Gastroesophageal sphincter (tissue), 4 donors: ENCODE results near the gene RFC1. TPM values are rescaled to one million over a fixed set of nuclear protein-coding genes. Genes with fewer than 3 reads are reported as not detected.
"Not testable (repeated sequence)": the region's sequence is repeated elsewhere in the genome, so short reads cannot be mapped to it uniquely, and the experiment has no call there.

Experiments used
- ATAC-seq: fragments of 150-250 bp; one replicate; pipeline ENCODE4 v1.9.1; 2016; ENCODE audit warnings: mild to moderate bottlenecking, moderate library complexity
- H3K27ac ChIP-seq, 4 donors: fragments of 200-600 bp; sonication (generic) in 3 of 4; 1 replicate in 3 of 4; 2 replicates in 1 of 4; pipeline ENCODE4 v1.5.1; 2016 to 2019
- H3K27me3 ChIP-seq: fragments of 200-600 bp; sonication (generic); one replicate; pipeline ENCODE4 v1.5.1; 2019
- H3K36me3 ChIP-seq, 2 donors: fragments of 200-600 bp; sonication (generic); one replicate each; pipeline ENCODE4 v1.5.1; 2019; ENCODE audit warnings: control low read depth in 1 of 2
- H3K4me1 ChIP-seq, 3 donors: fragments of 200-600 bp; sonication (generic); 1 replicate in 2 of 3; 2 replicates in 1 of 3; pipeline ENCODE4 v1.5.1; 2016 to 2019; ENCODE audit warnings: control low read depth in 2 of 3
- H3K4me3 ChIP-seq, 2 donors: fragments of 200-600 bp; sonication (generic); one replicate each; pipeline ENCODE4 v1.5.1; 2019; ENCODE audit warnings: mild to moderate bottlenecking in 1 of 2, moderate library complexity in 1 of 2
- H3K9me3 ChIP-seq, 3 donors: fragments of 200-600 bp; sonication (generic); one replicate each; pipeline ENCODE4 v1.5.1; 2017 to 2019; ENCODE audit warnings: control low read depth in 2 of 3
- CTCF ChIP-seq, 4 experiments: fragments of 200-600 bp in 2 of 4; fragments of 450-650 bp in 2 of 4; sonication (generic) in 1 of 4; IDR thresholded peaks; one replicate each; pipeline ENCODE4 v1.5.1; 2017 to 2019; ENCODE audit warnings: antibody characterized with exemption in 4 of 4, mild to moderate bottlenecking in 2 of 4, moderate library complexity in 2 of 4
- EP300 ChIP-seq: sonication (generic); formaldehyde crosslinking; IDR thresholded peaks from one replicate; pipeline ENCODE4 v1.6.1; 2017; ENCODE audit warnings: antibody characterized with exemption, mild to moderate bottlenecking
- POLR2A ChIP-seq, 2 donors: fragments of 450-650 bp; IDR thresholded peaks; one replicate each; pipeline ENCODE4 v1.6.1; 2017; ENCODE audit warnings: antibody characterized with exemption in 2 of 2, mild to moderate bottlenecking in 2 of 2, moderate library complexity in 1 of 2
- POLR2AphosphoS5 ChIP-seq: sonication (generic); formaldehyde crosslinking; IDR thresholded peaks from one replicate; pipeline ENCODE4 v1.6.1; 2017; ENCODE audit warnings: antibody characterized with exemption
- WGBS, 2 donors: methylation state at CpG; one replicate each; pipeline ENCODE4 v1.1.5; 2018; ENCODE audit warnings: low coverage in 1 of 2; 5-methylcytosine and 5-hydroxymethylcytosine counted together
- total RNA-seq, 4 donors: library from RNA; depleted of rRNA; stranded (reverse); fragments of >200 nt; gene quantifications; one replicate each; pipeline ENCODE4 v1.1.0, GENCODE V29; 2016

Gene RFC1
- total RNA-seq, 4 donors from 2014 or later, result 37.1 to 51.8 (median 41.0) TPM

DNA sequence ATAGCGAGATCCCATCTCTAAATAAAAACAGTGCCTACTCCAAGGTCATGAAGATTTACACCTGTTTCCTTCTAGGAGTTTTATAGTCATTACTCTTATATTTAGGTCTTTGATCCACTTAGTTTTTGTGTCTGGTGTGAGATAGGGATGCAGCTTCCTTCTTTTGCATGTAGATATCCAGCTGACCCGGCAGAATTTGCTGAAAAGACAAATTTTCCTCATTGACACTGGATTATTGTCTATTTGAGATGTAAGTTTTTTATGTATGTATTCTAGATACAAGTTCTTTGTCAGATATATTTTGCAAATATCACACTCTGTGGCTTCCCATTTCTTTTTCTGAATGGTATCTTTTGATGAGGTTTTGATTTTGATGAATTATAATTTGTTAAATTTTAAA lies 85.4 kb downstream of the RFC1 start:
- 85 to 100% methylated on average over 2 of the region's 2 CpGs for WGBS, 2 donors
- ATAC-seq, result no peak
- H3K36me3 ChIP-seq, result peaks cover 0 to 83% of the 10 kb centered on the region in 2 donors
- no peaks in the 10 kb centered on the region for H3K4me1 ChIP-seq
- H3K27me3 ChIP-seq, result no peaks in the 10 kb centered on the region
- no peaks in the 10 kb centered on the region for H3K9me3 ChIP-seq
- H3K27ac ChIP-seq, result no peak overlapping the region
- TF ChIP-seq EP300 (no peak), POLR2AphosphoS5 (no peak), POLR2A (IDR thresholded peaks at IDR 0.05) (no peak), CTCF (IDR thresholded peaks at IDR 0.05) (no peak)
- H3K4me3 ChIP-seq, result no peak overlapping the region

DNA sequence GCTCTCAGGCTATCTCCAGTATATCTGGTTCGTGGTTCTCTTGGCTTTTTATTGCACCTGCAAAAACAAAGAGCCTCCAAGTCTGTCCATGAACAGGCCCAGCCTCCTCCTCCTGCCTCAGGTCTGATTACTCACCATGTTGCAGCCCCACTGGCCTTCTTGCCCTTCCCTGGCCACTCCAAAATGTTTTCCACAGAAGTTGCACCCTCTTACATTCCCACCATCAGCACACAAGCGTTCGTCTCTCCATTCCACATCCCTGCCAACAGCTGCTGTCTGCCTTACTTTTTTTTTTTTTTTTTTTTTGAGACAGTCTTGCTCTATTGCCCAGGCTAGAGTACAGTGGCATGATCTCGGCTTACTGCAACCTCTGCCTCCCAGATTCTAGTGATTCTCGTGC lies 86.7 kb downstream of the RFC1 start:
- H3K27ac ChIP-seq, result no peak overlapping the region
- no peaks in the 10 kb centered on the region for H3K4me1 ChIP-seq
- no peaks in the 10 kb centered on the region for H3K27me3 ChIP-seq
- H3K4me3 ChIP-seq, result no peak overlapping the region
- peaks cover 0 to 83% of the 10 kb centered on the region in 2 donors for H3K36me3 ChIP-seq
- ATAC-seq, result no peak
- H3K9me3 ChIP-seq, result no peaks in the 10 kb centered on the region
- TF ChIP-seq CTCF (IDR thresholded peaks at IDR 0.05), result no peak
- TF ChIP-seq POLR2A (IDR thresholded peaks at IDR 0.05), result no peak
- TF ChIP-seq POLR2AphosphoS5, result no peak
- TF ChIP-seq EP300, result no peak
- 80 to 81% methylated on average over 1 to 5 of the region's 5 CpGs for WGBS, 2 donors

- no peak for ATAC-seq
- peaks cover 0 to 90% of the 10 kb centered on the region in 2 donors for H3K36me3 ChIP-seq
- H3K9me3 ChIP-seq, result no peaks in the 10 kb centered on the region
- no peak for TF ChIP-seq EP300
- TF ChIP-seq POLR2A (IDR thresholded peaks at IDR 0.05), result no peak
- no peak for TF ChIP-seq POLR2AphosphoS5
- no peak for TF ChIP-seq CTCF (IDR thresholded peaks at IDR 0.05)
- WGBS, 2 donors, result 89% methylated on average over 8 of the region's 9 CpGs; no CpG with 5 or more reads in 1 of the 2 donors
- no peak overlapping the region for H3K4me3 ChIP-seq
- H3K27ac ChIP-seq, result no peak overlapping the region
- H3K27me3 ChIP-seq, result no peaks in the 10 kb centered on the region
- H3K4me1 ChIP-seq, result no peaks in the 10 kb centered on the region
Observed at GRCh38 chr4:39278476-39278875, 87.7 kb downstream of the RFC1 start.

- ATAC-seq, H3K4me1 ChIP-seq, H3K27ac ChIP-seq, H3K9me3 ChIP-seq, H3K4me3 ChIP-seq, H3K27me3 ChIP-seq: not testable (repeated sequence)
- 20 to 81% methylated on average over 1 to 5 of the region's 6 CpGs for WGBS, 2 donors
- H3K36me3 ChIP-seq, result peaks cover 0 to 96% of the 10 kb centered on the region in 2 donors
Observed at GRCh38 chr4:39277661-39278060, 88.5 kb downstream of the RFC1 start.

GRCh38 chr4:39274503-39274902 lies 91.7 kb downstream of the RFC1 start:
- no peaks in the 10 kb centered on the region for H3K4me1 ChIP-seq
- no peaks in the 10 kb centered on the region for H3K9me3 ChIP-seq
- no peaks in the 10 kb centered on the region for H3K27me3 ChIP-seq
- no peak for ATAC-seq
- H3K36me3 ChIP-seq, result peaks cover 0 to 100% of the 10 kb centered on the region in 2 donors
- H3K4me3 ChIP-seq, result no peak overlapping the region
- 100% methylated on average over 2 to 3 of the region's 4 CpGs for WGBS, 2 donors
- TF ChIP-seq CTCF (IDR thresholded peaks at IDR 0.05) (no peak), EP300 (no peak), POLR2AphosphoS5 (no peak), POLR2A (IDR thresholded peaks at IDR 0.05) (no peak)
- H3K27ac ChIP-seq, result no peak overlapping the region
